ENCODE measurements around the gene NELFA.

- TF ChIP-seq POLR2A (IDR thresholded peaks at IDR 0.05; ENCODE audit: low read depth, low read length) (no peak), POLR2AphosphoS5 (IDR thresholded peaks at IDR 0.05; ENCODE audit: low read depth, low read length) (no peak)
Measured at GRCh38 chr4:1987721-1988326, 20.9 kb downstream of the NELFA start.
